Measurements from ENCODE around the gene TMEM185A. TPM values are rescaled to one million over a fixed set of nuclear protein-coding genes. Genes with fewer than 3 reads are reported as not detected.
"Not testable (repeated sequence)": the region's sequence is repeated elsewhere in the genome, so short reads cannot be mapped to it uniquely, and the experiment has no call there.

TMEM185A gene
- total RNA-seq, 1 donor from 2014 or later = 30.2 TPM

- H3K36me3 Mint-ChIP-seq (ENCODE audit: low read depth); DNase-seq (ENCODE audit: low spot score); H3K4me3 Mint-ChIP-seq (ENCODE audit: unreplicated experiment); H3K27me3 Mint-ChIP-seq (ENCODE audit: low read depth); H3K4me1 Mint-ChIP-seq (ENCODE audit: low read depth); H3K9me3 Mint-ChIP-seq (ENCODE audit: low read depth); H3K27ac Mint-ChIP-seq (ENCODE audit: unreplicated experiment): not testable (repeated sequence)
These were observed 44.2 kb downstream of the TMEM185A start, which contains the start of gene MAGEA9B for GRCh38 chrX:149587359-149587758. Gene MAGEA9B, minus strand, starts transcription at chrX:149587459. Its CDS starts 4,280 bp downstream, at chrX:149583179.

- H3K36me3 Mint-ChIP-seq (ENCODE audit: low read depth); H3K27ac Mint-ChIP-seq (ENCODE audit: unreplicated experiment); H3K4me1 Mint-ChIP-seq (ENCODE audit: low read depth); H3K4me3 Mint-ChIP-seq (ENCODE audit: unreplicated experiment); DNase-seq (ENCODE audit: low spot score); H3K9me3 Mint-ChIP-seq (ENCODE audit: low read depth); H3K27me3 Mint-ChIP-seq (ENCODE audit: low read depth): not testable (repeated sequence)
These were observed 46.0 kb downstream of the TMEM185A start for GRCh38 chrX:149585631-149586030.

- H3K4me1 Mint-ChIP-seq (ENCODE audit: low read depth) = peaks cover 16% of the 10 kb centered on the region
These were observed 58.1 kb downstream of the TMEM185A start for GRCh38 chrX:149573456-149573855.

GRCh38 chrX:149572743-149573142 lies 58.8 kb downstream of the TMEM185A start:
- TF ChIP-seq CTCF (IDR thresholded peaks at IDR 0.05) = no peak
- Mint-ChIP-seq H3K4me1 (ENCODE audit: low read depth) (peaks cover 16% of the 10 kb centered on the region), H3K27me3 (ENCODE audit: low read depth) (no peaks in the 10 kb centered on the region), H3K36me3 (ENCODE audit: low read depth) (no peaks in the 10 kb centered on the region), H3K9me3 (ENCODE audit: low read depth) (peaks cover 8% of the 10 kb centered on the region), H3K27ac (ENCODE audit: unreplicated experiment) (peak overlapping the region; percentile 12), H3K4me3 (ENCODE audit: unreplicated experiment) (no peak overlapping the region)
- DNase-seq (ENCODE audit: low spot score) = no peak

More at GRCh38 chrX:149573456-149573855, 58.1 kb downstream of the TMEM185A start:
- not testable (repeated sequence) for H3K4me3 Mint-ChIP-seq (ENCODE audit: unreplicated experiment); H3K27me3 Mint-ChIP-seq (ENCODE audit: low read depth); DNase-seq (ENCODE audit: low spot score); H3K27ac Mint-ChIP-seq (ENCODE audit: unreplicated experiment); H3K9me3 Mint-ChIP-seq (ENCODE audit: low read depth); H3K36me3 Mint-ChIP-seq (ENCODE audit: low read depth)

- Mint-ChIP-seq H3K9me3 (ENCODE audit: low read depth) (peaks cover 8% of the 10 kb centered on the region), H3K27me3 (ENCODE audit: low read depth) (no peaks in the 10 kb centered on the region), H3K27ac (ENCODE audit: unreplicated experiment) (no peak overlapping the region), H3K4me3 (ENCODE audit: unreplicated experiment) (no peak overlapping the region), H3K36me3 (ENCODE audit: low read depth) (no peaks in the 10 kb centered on the region), H3K4me1 (ENCODE audit: low read depth) (peaks cover 16% of the 10 kb centered on the region)
- no peak for DNase-seq (ENCODE audit: low spot score)
- TF ChIP-seq CTCF (IDR thresholded peaks at IDR 0.05) = no peak
These were observed 59.8 kb downstream of the TMEM185A start for GRCh38 chrX:149571770-149572169.

- Mint-ChIP-seq H3K36me3 (ENCODE audit: low read depth) (no peaks in the 10 kb centered on the region), H3K4me1 (ENCODE audit: low read depth) (peaks cover 16% of the 10 kb centered on the region), H3K27ac (ENCODE audit: unreplicated experiment) (no peak overlapping the region), H3K9me3 (ENCODE audit: low read depth) (peaks cover 8% of the 10 kb centered on the region), H3K27me3 (ENCODE audit: low read depth) (no peaks in the 10 kb centered on the region), H3K4me3 (ENCODE audit: unreplicated experiment) (no peak overlapping the region)
- no peak for TF ChIP-seq CTCF (IDR thresholded peaks at IDR 0.05)
- DNase-seq (ENCODE audit: low spot score) = no peak
These were observed 60.9 kb downstream of the TMEM185A start for GRCh38 chrX:149570668-149571067.

- no peak overlapping the region for H3K27ac Mint-ChIP-seq (ENCODE audit: unreplicated experiment)
- H3K4me1 Mint-ChIP-seq (ENCODE audit: low read depth) = peaks cover 16% of the 10 kb centered on the region
- no peaks in the 10 kb centered on the region for H3K27me3 Mint-ChIP-seq (ENCODE audit: low read depth)
- H3K4me3 Mint-ChIP-seq (ENCODE audit: unreplicated experiment) = no peak overlapping the region
- H3K36me3 Mint-ChIP-seq (ENCODE audit: low read depth) = no peaks in the 10 kb centered on the region
- peaks cover 8% of the 10 kb centered on the region for H3K9me3 Mint-ChIP-seq (ENCODE audit: low read depth)
- TF ChIP-seq CTCF (IDR thresholded peaks at IDR 0.05) = no peak
- DNase-seq (ENCODE audit: low spot score) = no peak
These were observed 61.8 kb downstream of the TMEM185A start for GRCh38 chrX:149569770-149570169.

All from chondrocyte (in vitro differentiated cells).